ENCODE measurements around the gene DUSP23.

GRCh38 chr1:159791031-159791430 lies 10.3 kb downstream of the DUSP23 start:
- TF ChIP-seq, protein P1, sequence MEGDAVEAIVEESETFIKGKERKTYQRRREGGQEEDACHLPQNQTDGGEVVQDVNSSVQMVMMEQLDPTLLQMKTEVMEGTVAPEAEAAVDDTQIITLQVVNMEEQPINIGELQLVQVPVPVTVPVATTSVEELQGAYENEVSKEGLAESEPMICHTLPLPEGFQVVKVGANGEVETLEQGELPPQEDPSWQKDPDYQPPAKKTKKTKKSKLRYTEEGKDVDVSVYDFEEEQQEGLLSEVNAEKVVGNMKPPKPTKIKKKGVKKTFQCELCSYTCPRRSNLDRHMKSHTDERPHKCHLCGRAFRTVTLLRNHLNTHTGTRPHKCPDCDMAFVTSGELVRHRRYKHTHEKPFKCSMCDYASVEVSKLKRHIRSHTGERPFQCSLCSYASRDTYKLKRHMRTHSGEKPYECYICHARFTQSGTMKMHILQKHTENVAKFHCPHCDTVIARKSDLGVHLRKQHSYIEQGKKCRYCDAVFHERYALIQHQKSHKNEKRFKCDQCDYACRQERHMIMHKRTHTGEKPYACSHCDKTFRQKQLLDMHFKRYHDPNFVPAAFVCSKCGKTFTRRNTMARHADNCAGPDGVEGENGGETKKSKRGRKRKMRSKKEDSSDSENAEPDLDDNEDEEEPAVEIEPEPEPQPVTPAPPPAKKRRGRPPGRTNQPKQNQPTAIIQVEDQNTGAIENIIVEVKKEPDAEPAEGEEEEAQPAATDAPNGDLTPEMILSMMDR (IDR thresholded peaks at IDR 0.05), result no peak
- TF ChIP-seq POLR2A (IDR thresholded peaks at IDR 0.05), result no peak

Data from Peyer's patch (tissue), 4 donors.